Fibroblast of the aortic adventitia (primary cell): ENCODE data around the gene CAMTA1. TPM values are rescaled to one million over a fixed set of nuclear protein-coding genes. Genes with fewer than 3 reads are reported as not detected.
"Not testable (repeated sequence)": the region's sequence is repeated elsewhere in the genome, so short reads cannot be mapped to it uniquely, and the experiment has no call there.

Source experiments
- DNase-seq: peaks from one replicate; pipeline ENCODE4 v3.0.0-alpha.2; 2010; ENCODE audit warnings: low read depth
- H3K4me3 ChIP-seq: 2 replicates; pipeline ENCODE4 v1.5.1; 2011; ENCODE audit warnings: low read depth, mild to moderate bottlenecking, control low read depth, low read length, moderate library complexity
- CTCF ChIP-seq: IDR thresholded peaks from 2 replicates; pipeline ENCODE4 v1.5.1; 2011; ENCODE audit warnings: mild to moderate bottlenecking, low read length, control low read depth, inconsistent platforms; ENCODE audit not compliant: insufficient read depth
- total RNA-seq: library from RNA; depleted of rRNA; stranded (reverse); fragments of >200 nt; gene quantifications from 2 replicates; pipeline ENCODE4 v1.2.3, GENCODE V29; 2012; ENCODE audit warnings: low replicate concordance

Gene CAMTA1
- total RNA-seq, 1 donor = 91.9 TPM

GRCh38 chr1:7325254-7325653 is 540.0 kb downstream of the CAMTA1 start:
- no peak for TF ChIP-seq CTCF

GRCh38 chr1:7326366-7326765 is 541.1 kb downstream of the CAMTA1 start:
- no peak for TF ChIP-seq CTCF
- H3K4me3 ChIP-seq = no peak overlapping the region
- no peak for DNase-seq

More at GRCh38 chr1:7325254-7325653, 540.0 kb downstream of the CAMTA1 start:
- H3K4me3 ChIP-seq = no peak overlapping the region
- DNase-seq = no peak

- H3K4me3 ChIP-seq = no peak overlapping the region
- DNase-seq = no peak
- no peak for TF ChIP-seq CTCF
Measured at GRCh38 chr1:7327849-7328248, 542.6 kb downstream of the CAMTA1 start.

- no peak for TF ChIP-seq CTCF
- H3K4me3 ChIP-seq = no peak overlapping the region
- DNase-seq = no peak
Measured at GRCh38 chr1:7329868-7330615, 544.8 kb downstream of the CAMTA1 start.

GRCh38 chr1:7330726-7331125 is 545.5 kb downstream of the CAMTA1 start:
- DNase-seq, H3K4me3 ChIP-seq: not testable (repeated sequence)

GRCh38 chr1:7331926-7332535 is 546.8 kb downstream of the CAMTA1 start:
- H3K4me3 ChIP-seq = no peak overlapping the region
- TF ChIP-seq CTCF = no peak
- no peak for DNase-seq

- H3K4me3 ChIP-seq = no peak overlapping the region
- DNase-seq = no peak
- TF ChIP-seq CTCF = no peak
Measured at GRCh38 chr1:7333094-7333493, 547.8 kb downstream of the CAMTA1 start.
